ENCODE measurements around the gene ETV1. TPM values are rescaled to one million over a fixed set of nuclear protein-coding genes. Genes with fewer than 3 reads are reported as not detected.

Gene ETV1
- total RNA-seq, 2 experiments from 2014 or later: 0.32 to 0.37 TPM

- peaks cover 5% of the 10 kb centered on the region for H3K9me3 Mint-ChIP-seq (ENCODE audit: low read depth)
- H3K27me3 Mint-ChIP-seq: no peaks in the 10 kb centered on the region
- POLR2A ChIA-PET: no interaction called here
- H3K4me3 Mint-ChIP-seq: no peak overlapping the region
- H3K27ac Mint-ChIP-seq: no peak overlapping the region
- intact Hi-C loops (cut with DNase I, micrococcal nuclease): no loop called here
- H3K36me3 Mint-ChIP-seq (ENCODE audit: low read depth): no peaks in the 10 kb centered on the region
- CTCF ChIA-PET: no interaction called here
- H3K4me1 Mint-ChIP-seq: peaks cover 1% of the 10 kb centered on the region
- DNase-seq (no peak), ATAC-seq (no peak)
Measured at GRCh38 chr7:13998866-13999265, 9.4 kb upstream of the ETV1 start.

- intact Hi-C loops (cut with DNase I, micrococcal nuclease): loop anchor here in 1 of 2 experiments (5.0 kb wide), 1 partner anchor 465 kb away; no protein-coding TSS in a partner anchor
- H3K36me3 Mint-ChIP-seq (ENCODE audit: low read depth): no peaks in the 10 kb centered on the region
- ChIA-PET POLR2A (no interaction called here), CTCF (interaction anchor here (0.6 kb wide), 1 partner anchor 247 kb away, joined by 3 read pairs; no protein-coding TSS in a partner anchor)
- no peak for ATAC-seq
- H3K4me1 Mint-ChIP-seq: no peaks in the 10 kb centered on the region
- H3K27me3 Mint-ChIP-seq: no peaks in the 10 kb centered on the region
- no peak overlapping the region for H3K4me3 Mint-ChIP-seq
- no peak for DNase-seq
- H3K9me3 Mint-ChIP-seq (ENCODE audit: low read depth): no peaks in the 10 kb centered on the region
- H3K27ac Mint-ChIP-seq: no peak overlapping the region
Measured at GRCh38 chr7:13992596-13992964, 3.1 kb upstream of the ETV1 start.

GRCh38 chr7:13991791-13992595 is 2.5 kb upstream of the ETV1 start:
- DNase-seq (no peak), ATAC-seq (no peak)
- no peak overlapping the region for H3K4me3 Mint-ChIP-seq
- H3K27ac Mint-ChIP-seq: no peak overlapping the region
- H3K4me1 Mint-ChIP-seq: no peaks in the 10 kb centered on the region
- ChIA-PET POLR2A (no interaction called here), CTCF (interaction anchor here (0.6 to 1.3 kb wide), 3 partner anchors 13 to 247 kb away, joined by 3 read pairs; no protein-coding TSS in a partner anchor)
- H3K36me3 Mint-ChIP-seq (ENCODE audit: low read depth): no peaks in the 10 kb centered on the region
- no peaks in the 10 kb centered on the region for H3K27me3 Mint-ChIP-seq
- no peaks in the 10 kb centered on the region for H3K9me3 Mint-ChIP-seq (ENCODE audit: low read depth)
- intact Hi-C loops (cut with DNase I, micrococcal nuclease): loop anchor here in 1 of 2 experiments (5.0 kb wide), 1 partner anchor 465 kb away; no protein-coding TSS in a partner anchor

DNA sequence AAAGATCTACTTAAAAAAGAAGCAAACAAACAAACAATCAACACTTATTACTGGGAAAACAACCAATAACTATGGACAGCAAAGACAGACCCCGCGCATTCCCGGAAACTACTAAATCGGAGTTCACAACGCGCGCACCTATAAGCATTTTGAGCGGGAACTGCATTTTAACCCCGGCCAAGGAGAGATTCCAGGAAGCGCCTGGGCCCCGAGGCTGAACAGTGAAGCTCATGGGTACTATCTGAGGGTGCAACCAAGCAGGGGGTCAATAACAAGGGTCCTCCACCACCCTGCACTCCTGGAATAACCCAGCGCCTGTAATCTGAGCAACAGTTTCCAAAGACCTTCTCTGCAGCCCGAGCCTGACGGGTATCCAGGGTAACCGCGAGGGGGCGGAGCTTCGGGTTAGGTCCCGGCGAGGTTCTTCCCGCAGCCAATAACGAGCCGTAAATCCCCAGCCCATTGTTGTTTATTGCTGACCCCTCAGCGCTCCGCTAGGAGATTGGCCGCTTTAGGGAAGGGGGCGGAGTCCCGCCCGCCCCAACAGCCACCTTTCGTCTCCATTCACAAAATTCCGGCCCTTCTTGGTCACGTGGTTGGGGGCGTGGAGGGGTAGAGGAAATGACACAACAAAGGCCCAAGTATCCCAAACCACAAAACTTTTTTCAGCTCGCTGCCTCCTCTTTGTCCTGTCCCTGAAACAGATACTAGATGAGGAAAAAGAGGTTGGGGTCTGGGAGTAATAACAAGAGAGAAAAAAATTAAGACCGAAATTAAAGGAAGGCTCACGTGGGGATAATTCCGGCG is 1.7 kb upstream of the ETV1 start:
- Mint-ChIP-seq H3K4me3 (no peak overlapping the region), H3K27ac (no peak overlapping the region), H3K9me3 (ENCODE audit: low read depth) (no peaks in the 10 kb centered on the region), H3K4me1 (no peaks in the 10 kb centered on the region), H3K36me3 (ENCODE audit: low read depth) (no peaks in the 10 kb centered on the region), H3K27me3 (no peaks in the 10 kb centered on the region)
- ChIA-PET POLR2A (no interaction called here), CTCF (interaction anchor here (0.6 to 1.3 kb wide), 2 partner anchors 12 to 195 kb away, joined by 3 read pairs; no protein-coding TSS in a partner anchor)
- peak; percentile 78 for DNase-seq
- peak; percentile 88 for ATAC-seq
- intact Hi-C loops (cut with DNase I, micrococcal nuclease): loop anchor here in 1 of 2 experiments (5.0 kb wide), 1 partner anchor 466 kb away; no protein-coding TSS in a partner anchor

- DNase-seq (peak; percentile 23), ATAC-seq (peak; percentile 16)
- CTCF ChIA-PET: no interaction called here
- POLR2A ChIA-PET: no interaction called here
- Mint-ChIP-seq H3K27me3 (no peaks in the 10 kb centered on the region), H3K36me3 (ENCODE audit: low read depth) (no peaks in the 10 kb centered on the region), H3K4me1 (no peaks in the 10 kb centered on the region), H3K4me3 (no peak overlapping the region), H3K27ac (no peak overlapping the region), H3K9me3 (ENCODE audit: low read depth) (no peaks in the 10 kb centered on the region)
- intact Hi-C loops (cut with DNase I, micrococcal nuclease): loop anchor here in 1 of 2 experiments (5.0 kb wide), 1 partner anchor 467 kb away; no protein-coding TSS in a partner anchor
Measured at GRCh38 chr7:13990319-13990983, 985 bp upstream of the ETV1 start.

DNA sequence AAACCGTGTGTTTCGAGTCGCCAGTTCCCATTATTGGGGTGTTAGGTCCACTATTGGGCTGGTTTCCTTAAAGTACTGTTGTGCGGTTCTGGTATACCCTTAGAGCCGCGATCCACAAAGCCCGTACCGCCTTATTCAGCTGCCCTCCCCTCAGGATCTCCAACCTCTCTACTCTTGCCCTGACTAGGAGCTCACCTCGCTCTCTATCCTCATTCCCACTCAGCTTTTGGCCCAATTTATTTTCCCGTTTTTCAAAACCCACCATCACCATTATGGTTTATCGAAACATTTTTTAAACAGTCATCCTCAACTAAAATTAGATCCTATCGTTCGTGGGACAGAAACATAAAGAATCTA is 461 bp upstream of the ETV1 start:
- ATAC-seq: no peak
- no peak overlapping the region for H3K27ac Mint-ChIP-seq
- POLR2A ChIA-PET: no interaction called here
- intact Hi-C loops (cut with DNase I, micrococcal nuclease): loop anchor here in 1 of 2 experiments (5.0 kb wide), 1 partner anchor 467 kb away; no protein-coding TSS in a partner anchor
- H3K9me3 Mint-ChIP-seq (ENCODE audit: low read depth): no peaks in the 10 kb centered on the region
- no peak overlapping the region for H3K4me3 Mint-ChIP-seq
- no peaks in the 10 kb centered on the region for H3K36me3 Mint-ChIP-seq (ENCODE audit: low read depth)
- H3K4me1 Mint-ChIP-seq: no peaks in the 10 kb centered on the region
- CTCF ChIA-PET: no interaction called here
- H3K27me3 Mint-ChIP-seq: no peaks in the 10 kb centered on the region
- no peak for DNase-seq

DNA sequence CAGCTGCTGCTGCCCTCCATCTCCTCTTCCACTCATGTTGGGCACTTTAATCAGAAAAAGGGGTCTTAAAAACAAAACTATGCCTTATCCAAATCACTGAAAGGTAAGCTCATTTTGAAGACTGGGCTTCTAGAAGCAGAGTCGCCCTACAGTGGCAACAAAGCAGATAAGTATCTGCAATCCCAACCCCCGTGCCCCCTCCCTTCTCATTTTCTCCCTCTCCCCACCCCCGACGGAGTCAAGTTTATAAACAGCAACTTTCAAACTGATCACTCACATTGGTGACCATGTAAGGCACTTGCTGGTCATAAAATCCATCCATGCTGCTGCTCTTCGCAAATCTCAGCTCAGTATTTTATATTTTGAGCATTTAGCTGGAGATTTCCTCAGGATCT is 738 bp downstream of the ETV1 start:
- Mint-ChIP-seq H3K4me3 (no peak overlapping the region), H3K27me3 (no peaks in the 10 kb centered on the region), H3K36me3 (ENCODE audit: low read depth) (no peaks in the 10 kb centered on the region), H3K9me3 (ENCODE audit: low read depth) (no peaks in the 10 kb centered on the region), H3K27ac (no peak overlapping the region), H3K4me1 (no peaks in the 10 kb centered on the region)
- POLR2A ChIA-PET: no interaction called here
- intact Hi-C loops (cut with DNase I, micrococcal nuclease): no loop called here
- ATAC-seq (no peak), DNase-seq (no peak)
- CTCF ChIA-PET: no interaction called here

DNA sequence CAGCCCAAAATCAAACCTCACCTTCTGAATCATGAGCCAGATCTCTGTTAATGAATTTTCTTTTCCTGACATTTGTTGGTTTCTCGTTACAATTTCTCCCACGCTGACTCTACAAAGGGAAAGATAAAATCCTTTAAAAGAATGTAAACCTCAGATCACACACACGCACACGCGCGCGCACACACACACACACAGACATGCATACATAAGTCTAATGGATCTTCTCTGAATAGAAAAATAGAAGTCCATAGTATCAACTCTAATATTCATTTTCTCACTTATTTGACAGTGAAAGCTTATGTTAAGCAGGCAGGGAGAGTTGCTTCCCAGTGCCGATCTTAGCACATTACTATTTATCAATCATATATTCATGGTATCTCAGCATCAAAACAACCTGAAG is 1.4 kb downstream of the ETV1 start:
- intact Hi-C loops (cut with DNase I, micrococcal nuclease): no loop called here
- H3K4me3 Mint-ChIP-seq: no peak overlapping the region
- ChIA-PET POLR2A (no interaction called here), CTCF (no interaction called here)
- no peaks in the 10 kb centered on the region for H3K27me3 Mint-ChIP-seq
- ATAC-seq: no peak
- no peaks in the 10 kb centered on the region for H3K4me1 Mint-ChIP-seq
- H3K9me3 Mint-ChIP-seq (ENCODE audit: low read depth): no peaks in the 10 kb centered on the region
- DNase-seq: no peak
- H3K27ac Mint-ChIP-seq: no peak overlapping the region
- H3K36me3 Mint-ChIP-seq (ENCODE audit: low read depth): no peaks in the 10 kb centered on the region

DNA sequence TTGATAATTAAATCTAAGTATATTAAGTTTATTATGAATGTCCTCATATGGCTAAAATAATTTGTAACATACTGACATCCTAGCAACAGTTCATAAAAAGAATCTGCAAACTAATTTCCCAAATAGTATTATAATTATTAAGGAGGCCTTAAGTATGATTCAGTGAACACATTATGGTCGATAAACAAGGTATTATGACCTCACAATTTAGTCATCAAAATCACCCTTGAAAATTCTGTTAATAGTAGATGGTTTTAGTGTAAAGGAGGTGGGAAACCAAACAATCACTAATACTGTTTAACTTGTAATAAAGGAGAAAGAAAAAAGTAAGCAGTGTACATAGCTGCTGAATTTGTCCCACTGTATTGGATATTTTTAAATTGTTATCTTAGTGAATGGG is 2.1 kb downstream of the ETV1 start:
- ATAC-seq (no peak), DNase-seq (no peak)
- H3K9me3 Mint-ChIP-seq (ENCODE audit: low read depth): no peaks in the 10 kb centered on the region
- no peak overlapping the region for H3K27ac Mint-ChIP-seq
- H3K4me3 Mint-ChIP-seq: no peak overlapping the region
- ChIA-PET CTCF (no interaction called here), POLR2A (no interaction called here)
- no peaks in the 10 kb centered on the region for H3K27me3 Mint-ChIP-seq
- no peaks in the 10 kb centered on the region for H3K36me3 Mint-ChIP-seq (ENCODE audit: low read depth)
- H3K4me1 Mint-ChIP-seq: no peaks in the 10 kb centered on the region
- intact Hi-C loops (cut with DNase I, micrococcal nuclease): no loop called here

DNA sequence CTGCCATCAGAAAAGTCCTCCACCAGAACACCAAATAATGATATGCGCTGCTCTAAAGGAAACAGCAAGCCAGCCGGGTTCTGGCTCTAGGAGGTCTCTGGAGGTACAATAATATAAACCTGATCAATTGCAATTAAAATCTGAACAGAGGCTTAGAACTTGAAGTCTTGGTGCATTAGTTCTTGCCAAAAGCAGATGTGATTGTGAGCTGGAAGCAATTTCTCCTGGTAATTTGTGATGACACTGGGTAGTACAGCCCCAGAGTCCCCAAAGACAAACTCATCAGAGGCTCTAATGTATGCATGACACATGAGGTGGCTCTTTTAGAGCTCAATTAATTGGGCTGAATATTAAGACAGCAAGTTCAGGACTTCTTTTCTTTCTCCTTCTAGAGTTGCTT is 3.3 kb downstream of the ETV1 start:
- H3K27ac Mint-ChIP-seq: no peak overlapping the region
- H3K4me1 Mint-ChIP-seq: no peaks in the 10 kb centered on the region
- no peaks in the 10 kb centered on the region for H3K9me3 Mint-ChIP-seq (ENCODE audit: low read depth)
- POLR2A ChIA-PET: no interaction called here
- DNase-seq (no peak), ATAC-seq (no peak)
- CTCF ChIA-PET: no interaction called here
- H3K36me3 Mint-ChIP-seq (ENCODE audit: low read depth): no peaks in the 10 kb centered on the region
- H3K4me3 Mint-ChIP-seq: no peak overlapping the region
- intact Hi-C loops (cut with DNase I, micrococcal nuclease): no loop called here
- peaks cover under 1% of the 10 kb centered on the region for H3K27me3 Mint-ChIP-seq

DNA sequence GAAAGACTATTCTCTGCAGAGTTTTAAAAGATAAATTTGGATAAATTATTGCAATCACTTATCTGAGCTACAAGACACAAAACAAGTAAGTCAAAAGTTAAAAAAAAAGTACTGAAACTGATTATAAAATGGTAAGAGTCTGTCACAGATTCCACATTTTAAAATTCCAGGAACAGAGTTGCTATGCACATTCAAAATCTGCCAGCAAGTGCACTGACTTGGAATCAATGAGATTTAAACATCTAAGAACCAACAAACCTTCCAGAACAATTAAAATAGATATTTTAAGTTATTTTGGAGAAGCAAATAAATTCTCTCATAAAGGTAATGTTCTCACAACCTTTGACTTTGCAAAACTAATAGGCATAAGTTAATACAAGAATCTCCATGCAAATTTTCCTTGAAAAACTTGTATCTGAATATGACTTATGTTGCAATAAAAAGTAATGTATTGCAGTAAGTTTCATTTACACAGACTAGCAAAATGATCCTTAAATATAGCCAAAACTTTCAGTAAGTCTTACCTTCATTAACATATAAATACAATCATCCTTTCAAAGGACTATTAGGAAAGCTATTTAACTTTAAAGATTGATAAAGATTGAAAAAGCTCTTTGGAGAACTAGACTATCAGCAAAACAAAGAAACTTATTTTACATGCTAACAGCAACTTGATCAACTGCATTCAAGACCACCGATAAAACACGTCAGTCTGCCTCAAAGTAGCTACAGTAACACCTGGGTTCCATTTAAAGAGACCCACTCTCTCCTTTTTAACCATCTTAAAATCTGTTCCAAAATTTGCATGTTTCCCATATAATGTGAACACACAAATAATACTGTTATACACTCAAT is 4.4 kb downstream of the ETV1 start:
- POLR2A ChIA-PET: no interaction called here
- no peak overlapping the region for H3K4me3 Mint-ChIP-seq
- H3K27ac Mint-ChIP-seq: no peak overlapping the region
- CTCF ChIA-PET: interaction anchor here (0.5 kb wide), 1 partner anchor 20 kb away, joined by 3 read pairs; no protein-coding TSS in a partner anchor
- no peaks in the 10 kb centered on the region for H3K36me3 Mint-ChIP-seq (ENCODE audit: low read depth)
- ATAC-seq: no peak
- H3K27me3 Mint-ChIP-seq: peaks cover 2% of the 10 kb centered on the region
- H3K4me1 Mint-ChIP-seq: no peaks in the 10 kb centered on the region
- no peaks in the 10 kb centered on the region for H3K9me3 Mint-ChIP-seq (ENCODE audit: low read depth)
- intact Hi-C loops (cut with DNase I, micrococcal nuclease): no loop called here
- no peak for DNase-seq
